ENCODE results near the gene CLCN1.
A peak's percentile ranks its signal among the peaks of the same experiment; 100 is the strongest.
"Not testable (repeated sequence)": the region's sequence is repeated elsewhere in the genome, so short reads cannot be mapped to it uniquely, and the experiment has no call there.

Gene CLCN1

GRCh38 chr7:143315776-143316175 lies at the start of gene CLCN1:
CLCN1 (plus strand) TSS chr7:143316111; CDS start chr7:143316213, 102 bp downstream.
- DNase-seq = no peak

DNA sequence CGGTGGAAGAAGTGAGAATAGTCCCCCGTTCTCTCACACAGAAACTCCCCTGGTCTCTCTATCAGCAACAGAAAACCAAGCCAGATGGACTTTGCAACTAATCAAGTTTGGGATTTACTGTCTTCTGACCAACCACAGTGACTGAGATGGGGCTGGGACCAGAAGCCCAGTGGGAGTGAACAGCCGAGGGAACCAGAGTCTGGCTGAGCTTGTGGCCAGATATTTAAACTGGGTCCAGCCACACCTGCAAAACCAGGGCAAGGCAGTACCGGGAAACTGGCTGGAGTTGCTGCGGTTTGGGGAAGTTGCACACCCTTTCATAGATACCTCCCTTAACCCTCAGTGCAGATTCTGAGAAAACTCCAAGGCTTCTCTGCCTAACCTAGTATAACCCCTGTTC lies 46.7 kb upstream of the CLCN1 start:
- DNase-seq = no peak

GRCh38 chr7:143271240-143271639 lies 44.7 kb upstream of the CLCN1 start:
- no peak for DNase-seq

- DNase-seq = no peak
These were observed 43.0 kb upstream of the CLCN1 start for GRCh38 chr7:143272871-143273270.

DNA sequence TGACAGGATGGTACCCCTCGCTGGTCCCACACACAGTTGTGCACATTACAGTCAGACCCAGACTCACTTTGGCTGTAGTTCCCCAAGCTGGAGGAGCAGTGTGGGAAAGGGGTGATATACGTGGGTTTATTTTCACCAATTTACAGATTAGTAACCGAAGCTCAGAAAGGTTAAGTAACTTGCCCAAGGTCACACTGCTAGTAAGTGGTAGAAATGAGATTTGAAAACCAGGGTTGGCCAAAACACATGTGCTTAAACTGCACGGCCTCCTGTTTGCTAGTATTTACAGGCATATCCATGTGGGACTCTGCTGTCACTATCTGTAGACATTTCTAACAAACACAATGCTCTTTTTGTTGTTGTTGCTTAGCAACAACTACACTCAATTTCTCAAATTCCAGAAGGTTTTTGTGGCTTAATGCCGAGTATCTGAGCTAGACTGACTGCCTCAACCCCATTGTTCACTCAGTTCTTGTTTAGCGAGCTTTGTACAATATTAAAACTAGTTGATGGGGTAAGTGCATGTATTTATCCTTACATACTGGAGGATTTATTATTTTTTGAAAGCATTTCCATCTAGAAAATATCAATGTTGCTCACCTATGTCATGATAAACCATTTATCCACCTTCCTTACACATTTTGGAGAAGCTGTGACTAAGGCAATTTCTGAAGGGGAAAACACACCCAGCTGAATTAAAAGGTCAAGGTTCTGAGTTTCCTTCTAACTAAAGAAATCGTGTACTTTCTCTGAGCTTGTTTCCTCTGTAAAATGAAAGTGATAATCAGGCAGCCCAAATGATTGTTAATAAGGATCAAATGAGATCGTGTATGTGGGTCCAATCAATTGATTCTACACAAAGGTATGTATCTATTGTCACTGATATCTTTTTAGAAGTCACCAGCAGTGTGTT lies 36.5 kb upstream of the CLCN1 start:
- DNase-seq = no peak

- DNase-seq = no peak
These were observed 35.8 kb upstream of the CLCN1 start for GRCh38 chr7:143280160-143280559.

DNA sequence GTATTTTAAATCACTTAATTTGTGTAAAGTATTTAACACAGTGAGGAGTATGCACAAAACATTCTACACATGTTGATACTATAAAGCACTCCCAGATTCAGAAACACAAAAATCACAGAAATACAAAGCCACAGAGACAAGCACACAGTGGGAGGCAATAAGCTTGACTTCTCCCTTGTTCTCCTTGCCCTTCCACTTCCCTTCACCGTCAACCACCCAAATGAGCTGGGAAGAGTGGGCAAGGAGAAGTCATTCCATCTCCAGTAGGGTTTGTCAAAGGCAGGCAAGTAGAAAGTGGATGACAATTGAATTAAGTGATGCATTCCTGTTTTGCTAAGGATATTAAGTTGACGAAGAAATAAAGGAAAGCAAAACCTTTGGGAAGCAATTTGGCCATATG lies 35.3 kb upstream of the CLCN1 start:
- no peak for DNase-seq

DNA sequence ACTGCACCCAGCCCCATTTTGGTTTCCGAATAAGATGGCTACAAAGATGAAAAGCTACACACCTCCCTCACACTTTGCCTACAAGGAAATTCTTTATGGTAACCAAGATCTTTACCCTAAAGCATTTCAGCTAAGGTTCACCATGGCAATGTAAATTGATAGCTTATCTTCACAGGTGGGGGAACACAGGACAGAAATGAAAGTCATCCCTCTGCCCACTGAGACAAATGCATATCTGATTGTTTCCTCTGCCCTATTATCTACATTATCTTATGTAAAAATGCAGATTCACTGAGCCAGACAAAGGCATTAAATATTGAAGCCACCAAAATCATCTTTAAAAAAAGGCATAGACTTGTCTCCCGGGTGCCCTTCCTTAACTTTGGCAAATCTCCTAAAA lies 34.4 kb upstream of the CLCN1 start:
- no peak for DNase-seq

GRCh38 chr7:143282124-143282523 lies 33.8 kb upstream of the CLCN1 start:
- DNase-seq = no peak

DNA sequence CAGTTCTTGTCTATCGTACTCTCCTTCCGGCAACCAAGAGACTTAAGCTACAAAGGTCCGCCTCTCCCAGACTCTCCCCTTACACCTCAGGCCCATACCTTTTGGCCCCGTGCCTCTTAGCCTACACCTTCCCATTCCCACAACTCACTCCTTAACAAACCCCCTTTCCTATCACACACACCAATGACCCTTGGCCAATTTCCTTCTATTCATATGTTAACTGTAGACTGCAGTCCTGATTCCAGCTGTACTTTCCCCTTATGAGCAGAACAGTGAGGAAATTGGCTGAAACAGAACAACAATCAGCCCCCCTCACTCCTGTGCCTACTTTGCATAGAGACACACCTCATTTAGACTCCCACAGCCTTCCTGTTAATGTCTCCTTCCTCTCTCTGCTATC lies 32.5 kb upstream of the CLCN1 start:
- peak in 1 of 2 experiments; percentile 50 for DNase-seq

GRCh38 chr7:143284591-143285469 lies 31.1 kb upstream of the CLCN1 start, which contains the start of gene TMEM139:
TMEM139 (plus strand) TSS chr7:143284958; CDS start chr7:143285958, 1,000 bp downstream.
- peak in 1 of 2 experiments; percentile 62 for DNase-seq

DNA sequence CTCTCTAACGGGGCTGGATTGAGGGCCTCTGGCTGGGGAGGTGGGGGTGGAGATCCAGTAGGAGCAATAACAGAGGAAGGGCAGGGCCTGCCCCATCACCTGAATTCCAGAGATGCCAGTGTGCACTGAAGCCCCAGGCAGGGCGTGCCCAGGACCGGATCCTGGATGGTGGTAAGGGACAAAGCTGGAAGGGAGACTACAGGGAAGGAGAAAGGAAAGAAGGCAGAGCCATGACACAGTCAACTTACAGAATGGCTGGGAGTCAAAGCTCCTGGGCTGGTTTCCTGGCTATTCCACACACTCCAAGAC lies 30.5 kb upstream of the CLCN1 start:
- DNase-seq = no peak

GRCh38 chr7:143285806-143286521 lies 29.9 kb upstream of the CLCN1 start:
- no peak for DNase-seq

- no peak for DNase-seq
These were observed 29.4 kb upstream of the CLCN1 start for GRCh38 chr7:143286522-143286890.

DNA sequence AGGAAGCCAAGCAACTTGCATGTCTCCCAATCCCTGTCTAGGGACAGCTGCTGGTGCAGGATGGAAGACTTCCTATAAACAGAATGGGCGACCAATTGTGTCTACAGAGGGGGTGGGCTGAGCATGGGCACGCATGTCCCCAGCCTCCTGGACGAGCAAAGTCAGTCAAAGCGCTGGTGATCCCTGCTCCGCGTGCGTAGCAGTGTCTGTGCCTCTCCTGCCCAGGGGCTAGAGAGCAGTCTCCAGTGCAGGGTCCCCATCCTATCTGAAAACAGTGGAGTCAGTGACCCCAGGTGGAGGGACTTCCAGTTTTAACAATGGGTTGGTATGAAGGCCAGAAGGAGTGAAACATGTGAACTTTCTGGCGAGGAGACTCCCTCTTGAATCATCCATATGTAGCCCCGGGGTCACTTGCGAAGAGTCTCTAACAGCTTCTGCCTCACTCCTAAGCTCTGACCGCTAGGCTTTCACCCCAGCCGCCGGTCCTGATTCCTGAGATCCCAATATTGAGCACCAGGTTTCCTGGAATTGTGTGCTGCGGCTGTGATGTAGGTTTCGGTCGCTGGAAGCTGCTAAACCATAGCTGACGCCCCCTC lies 28.5 kb upstream of the CLCN1 start:
- no peak for DNase-seq

GRCh38 chr7:143287935-143288826 lies 27.7 kb upstream of the CLCN1 start, which contains the start of gene CASP2:
CASP2 (plus strand) TSS chr7:143288351; CDS start chr7:143288456, 105 bp downstream.
- peak; percentile 91 to 99 for DNase-seq

DNA sequence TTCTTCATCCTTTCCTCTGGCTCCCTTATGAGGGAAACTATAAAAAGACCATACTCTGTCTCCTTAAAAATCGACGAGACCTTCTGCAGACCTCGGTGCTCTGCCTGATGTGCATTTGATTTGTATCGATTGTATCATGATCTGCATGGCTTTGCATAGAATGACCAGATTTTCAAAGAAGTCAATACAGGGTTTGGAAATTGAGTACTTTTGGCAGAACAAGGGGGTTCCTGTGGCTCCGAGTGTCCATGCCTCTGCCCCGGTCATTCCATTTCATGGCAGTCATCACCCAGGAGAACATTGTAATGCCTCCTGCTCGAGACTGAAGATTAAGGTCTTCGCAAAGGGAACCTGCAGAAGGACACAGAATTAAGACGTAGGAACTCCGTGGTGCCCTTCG lies 27.1 kb upstream of the CLCN1 start:
- peak in 1 of 2 experiments; percentile 27 for DNase-seq

DNA sequence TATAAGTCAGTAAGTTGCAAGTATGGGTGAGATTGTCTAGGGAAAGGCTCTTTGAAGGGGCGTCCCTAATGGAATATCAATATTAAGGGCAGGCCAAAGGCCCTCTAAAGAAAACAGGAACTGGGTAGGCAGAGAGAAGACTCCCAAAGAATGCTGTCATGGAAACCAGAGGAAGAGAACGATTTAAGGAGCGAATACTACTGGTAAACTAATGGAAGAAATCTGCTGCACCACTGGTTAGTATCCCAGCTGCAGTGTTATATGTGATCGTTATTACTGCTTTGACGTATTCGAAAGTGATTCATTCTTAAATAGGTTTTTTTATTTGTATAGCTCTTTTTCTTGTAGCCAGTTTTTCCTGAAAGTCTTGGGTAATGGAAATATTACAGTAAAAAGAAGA lies 26.5 kb upstream of the CLCN1 start:
- no peak for DNase-seq

GRCh38 chr7:143289888-143290287 lies 26.0 kb upstream of the CLCN1 start:
- not testable (repeated sequence) for DNase-seq

GRCh38 chr7:143290293-143290692 lies 25.6 kb upstream of the CLCN1 start:
- no peak for DNase-seq

GRCh38 chr7:143292876-143293275 lies 23.0 kb upstream of the CLCN1 start:
- DNase-seq = no peak

DNA sequence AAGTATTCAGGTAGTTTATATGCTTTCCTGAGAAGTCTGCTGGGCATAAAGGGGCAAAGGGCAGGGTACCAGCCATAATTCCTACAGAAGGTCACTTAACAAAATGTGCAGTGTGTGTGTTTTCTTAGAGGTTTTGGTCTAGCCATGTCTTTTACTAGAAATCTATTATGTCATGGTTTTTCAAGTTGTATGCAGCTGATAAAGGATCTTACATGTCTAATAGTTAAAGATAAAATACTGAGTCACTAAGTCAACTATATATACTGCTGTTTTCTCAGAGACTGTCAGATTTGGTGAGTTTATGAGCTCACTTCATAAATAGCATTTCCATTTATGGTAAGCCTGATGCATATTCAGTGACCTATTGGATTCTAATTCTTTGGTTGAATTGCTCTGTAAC lies 20.0 kb upstream of the CLCN1 start:
- DNase-seq = no peak
